PC-9 (cell line): ENCODE data around the gene ACSF2. TPM values are rescaled to one million over a fixed set of nuclear protein-coding genes. Genes with fewer than 3 reads are reported as not detected.

ENCODE experiments used
- BruUV-seq: library from RNA; stranded (reverse); fragments of 400-500 nt; replicated peaks from 2 replicates; lab custom pipeline; 2021; lab: Mats Ljungman, UMichigan
- CTCF ChIA-PET: fragments of 300-600 bp; sonication (Branson Sonifier 250); formaldehyde crosslinking; loops from one replicate; lab custom pipeline; 2022; ENCODE audit warnings: antibody characterized with exemption; lab: Charles Lee
- POLR2A ChIA-PET: fragments of 300-600 bp; sonication (Branson Sonifier 250); formaldehyde crosslinking; loops from one replicate; lab custom pipeline; 2022; ENCODE audit warnings: antibody characterized with exemption; ENCODE audit not compliant: unreplicated experiment; lab: Charles Lee
- DNase-seq, 2 experiments: peaks; one replicate each; pipeline versions ENCODE4 v3.0.0 to v3.0.0-alpha.2; 2015 to 2022; ENCODE audit warnings: mixed read lengths in 1 of 2
- H2AFZ ChIP-seq: fragments of 200-600 bp; sonication (generic); 2 replicates; pipeline ENCODE4 v1.8.1; 2017; ENCODE audit warnings: antibody characterized with exemption
- H3F3A ChIP-seq: fragments of 200-600 bp; sonication (generic); 2 replicates; pipeline ENCODE4 v1.8.1; 2017; ENCODE audit warnings: antibody characterized with exemption, mild to moderate bottlenecking, low read depth; ENCODE audit not compliant: insufficient read depth
- H3K27ac ChIP-seq: fragments of 200-600 bp; sonication (generic); 2 replicates; pipeline ENCODE4 v1.6.1; 2016; ENCODE audit warnings: mixed run types
- H3K27me3 ChIP-seq: fragments of 200-600 bp; sonication (generic); 2 replicates; pipeline ENCODE4 v1.6.1; 2016; ENCODE audit warnings: low read depth, mixed run types; ENCODE audit not compliant: insufficient read depth
- H3K36me3 ChIP-seq: fragments of 200-600 bp; sonication (generic); 2 replicates; pipeline ENCODE4 v1.6.1; 2016; ENCODE audit warnings: low read depth, mixed run types
- H3K4me1 ChIP-seq: fragments of 200-600 bp; sonication (generic); replicated peaks from 2 replicates; pipeline ENCODE4 v1.6.1; 2016; ENCODE audit warnings: mixed run types; ENCODE audit not compliant: insufficient read depth
- H3K4me2 ChIP-seq: fragments of 200-600 bp; sonication (generic); 2 replicates; pipeline ENCODE4 v1.6.1; 2017; ENCODE audit warnings: mixed run types
- H3K4me3 ChIP-seq: fragments of 200-600 bp; sonication (generic); 2 replicates; pipeline ENCODE4 v1.6.1; 2016; ENCODE audit warnings: mixed run types
- H3K79me2 ChIP-seq: fragments of 200-600 bp; sonication (generic); 2 replicates; pipeline ENCODE4 v1.6.1; 2017; ENCODE audit warnings: low read depth, mixed run types
- H3K9me2 ChIP-seq: fragments of 200-600 bp; sonication (generic); 2 replicates; pipeline ENCODE4 v1.8.1; 2017; ENCODE audit warnings: mild to moderate bottlenecking; ENCODE audit not compliant: insufficient read depth
- H3K9me3 ChIP-seq: fragments of 200-600 bp; sonication (generic); 2 replicates; pipeline ENCODE4 v1.8.1; 2016; ENCODE audit warnings: low read depth; ENCODE audit not compliant: insufficient read depth
- H4K20me1 ChIP-seq: fragments of 200-600 bp; sonication (generic); 2 replicates; pipeline ENCODE4 v1.8.1; 2017; ENCODE audit not compliant: insufficient read depth
- CTCF ChIP-seq: fragments of 200-600 bp; sonication (generic); conservative IDR thresholded peaks from 2 replicates; pipeline ENCODE4 v1.6.1; 2017; ENCODE audit warnings: mixed run types, antibody characterized with exemption, mild to moderate bottlenecking, moderate library complexity
- EZH2 ChIP-seq: fragments of 200-600 bp; sonication (generic); IDR thresholded peaks from 2 replicates; pipeline ENCODE4 v1.8.0; 2017; ENCODE audit warnings: antibody characterized with exemption, low read depth
- intact Hi-C: fragments of 100-400 bp; cut with micrococcal nuclease; formaldehyde crosslinking; loops from one replicate; pipeline ENCODE4 v1.10.0; 2022; ENCODE audit not compliant: unreplicated experiment
- total RNA-seq: library from RNA; stranded (reverse); gene quantifications from 2 replicates; pipeline ENCODE4 v1.2.3, GENCODE V29; 2021

The ACSF2 gene
- total RNA-seq, 1 experiment from 2014 or later: 154 TPM

GRCh38 chr17:50468304-50469207 lies 42.5 kb downstream of the ACSF2 start, which contains the start of gene CHAD:
Gene CHAD, minus strand, starts transcription at chr17:50468880. Its CDS starts 67 bp downstream, at chr17:50468813.
- POLR2A ChIA-PET: no interaction called here
- H3K4me3 ChIP-seq: no peak within 1 kb of the TSS
- H3K9me3 ChIP-seq: no peaks in the 10 kb centered on the region
- TF ChIP-seq CTCF (no peak), EZH2 (no peak)
- BruUV-seq: no TSS peak
- H3K36me3 ChIP-seq: peaks cover 8% of the 10 kb centered on the region; the same call in 1 of the 2 replicates
- H3K27me3 ChIP-seq: no peaks in the 10 kb centered on the region
- H3K9me2 ChIP-seq: no peaks in the 10 kb centered on the region
- no peak within 1 kb of the TSS for H2AFZ ChIP-seq
- DNase-seq: no peak
- H3F3A ChIP-seq: peaks cover 12% of the 10 kb centered on the region; the same call in 1 of the 2 replicates
- CTCF ChIA-PET: no interaction called here
- 0 out of 2 replicates have a peak, but pooled peaks cover 4% of the 10 kb centered on the region for H3K4me1 ChIP-seq
- no peak within 1 kb of the TSS for H3K27ac ChIP-seq
- no peak within 1 kb of the TSS for H3K4me2 ChIP-seq
- intact Hi-C loops: no loop called here
- H3K79me2 ChIP-seq: no peaks in the 10 kb centered on the region
- no peaks in the 10 kb centered on the region for H4K20me1 ChIP-seq

DNA sequence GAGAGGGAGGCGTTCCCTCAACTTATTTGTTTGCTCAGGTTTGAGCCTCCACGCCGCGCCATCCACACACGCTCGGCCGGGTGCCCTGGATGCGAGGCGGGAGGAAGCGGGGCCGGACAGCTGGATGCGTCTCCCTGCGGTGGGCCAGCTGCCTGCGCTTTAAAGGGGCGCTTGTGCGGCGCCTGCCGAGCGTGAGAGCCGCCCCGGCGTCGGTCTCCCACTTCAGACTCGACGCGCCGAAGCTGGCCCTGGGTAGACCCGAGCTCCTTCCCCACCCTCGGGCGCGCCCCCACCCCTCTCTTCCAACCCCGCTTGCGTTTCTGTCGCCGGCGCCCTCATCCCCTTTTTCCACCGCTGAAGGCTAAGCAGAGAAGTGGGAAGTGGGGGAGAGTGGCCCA lies 43.2 kb downstream of the ACSF2 start:
- Histone ChIP-seq H3K4me2 (no peak overlapping the region), H3K9me2 (no peaks in the 10 kb centered on the region), H3K4me3 (no peak overlapping the region), H4K20me1 (no peaks in the 10 kb centered on the region), H3F3A (peaks cover 14% of the 10 kb centered on the region; the same call in 1 of the 2 replicates), H3K79me2 (no peaks in the 10 kb centered on the region), H3K36me3 (peaks cover 8% of the 10 kb centered on the region; the same call in 1 of the 2 replicates), H2AFZ (no peak overlapping the region), H3K27ac (no peak overlapping the region), H3K4me1 (0 out of 2 replicates have a peak, but pooled peaks cover 4% of the 10 kb centered on the region), H3K9me3 (no peaks in the 10 kb centered on the region), H3K27me3 (no peaks in the 10 kb centered on the region)
- intact Hi-C loops: no loop called here
- no peak for DNase-seq
- POLR2A ChIA-PET: no interaction called here
- CTCF ChIA-PET: no interaction called here
- no TSS peak for BruUV-seq
- TF ChIP-seq EZH2 (no peak), CTCF (no peak)

DNA sequence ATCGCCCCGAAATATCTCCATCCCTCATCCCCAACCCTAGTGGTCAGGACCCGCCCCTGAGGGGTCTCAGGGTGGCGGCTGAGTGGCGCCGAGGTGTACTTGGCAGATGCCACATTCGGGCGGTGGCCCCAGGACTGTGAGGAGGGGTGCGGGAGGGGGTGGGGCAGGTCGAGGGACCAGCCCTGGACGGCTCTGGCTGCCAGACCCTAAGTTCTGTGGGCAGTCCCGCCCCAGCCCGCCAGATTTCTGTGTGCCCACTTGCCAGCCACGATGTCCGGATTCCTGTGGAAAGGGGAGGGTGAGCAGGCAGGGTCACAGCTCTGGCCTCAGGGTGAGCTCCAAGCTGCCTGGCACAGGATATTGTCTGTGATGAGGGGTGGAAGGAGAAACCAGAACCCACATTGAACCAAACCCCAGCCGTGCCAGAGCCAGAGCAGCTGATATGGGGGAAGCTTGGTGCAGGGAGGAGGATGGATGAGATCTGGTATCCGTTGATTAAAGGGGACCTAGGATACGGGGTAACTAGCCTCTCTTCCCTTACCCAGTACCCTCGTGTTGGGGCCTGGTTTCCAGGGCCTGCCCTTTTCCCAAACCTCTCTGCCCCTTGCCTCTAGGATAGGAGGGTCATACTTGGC lies 43.8 kb downstream of the ACSF2 start:
- Histone ChIP-seq H3K9me3 (no peaks in the 10 kb centered on the region), H4K20me1 (no peaks in the 10 kb centered on the region), H3F3A (peaks cover 19% of the 10 kb centered on the region; the same call in 1 of the 2 replicates), H3K4me1 (0 out of 2 replicates have a peak, but pooled peaks cover 4% of the 10 kb centered on the region), H3K4me3 (no peak overlapping the region), H3K4me2 (no peak overlapping the region), H2AFZ (no peak overlapping the region), H3K36me3 (peaks cover 8% of the 10 kb centered on the region; the same call in 1 of the 2 replicates), H3K9me2 (no peaks in the 10 kb centered on the region), H3K27ac (no peak overlapping the region), H3K27me3 (no peaks in the 10 kb centered on the region), H3K79me2 (no peaks in the 10 kb centered on the region)
- ChIA-PET CTCF (no interaction called here), POLR2A (no interaction called here)
- no TSS peak for BruUV-seq
- TF ChIP-seq EZH2: no peak
- TF ChIP-seq CTCF: no peak
- intact Hi-C loops: loop anchor here (10.0 kb wide), 2 partner anchors 195 to 375 kb away; partner anchors contain the start of genes PDK2 and TMEM92
- DNase-seq: no peak
